Left ventricle myocardium superior (tissue), 1 donor: ENCODE data around the gene NHSL2. TPM values are rescaled to one million over a fixed set of nuclear protein-coding genes. Genes with fewer than 3 reads are reported as not detected.

Experiments
- ATAC-seq: fragments of 200-7000 bp; cut with Tn5 transposase; one replicate; pipeline ENCODE4 v1.9.1; 2020; ENCODE audit warnings: mild to moderate bottlenecking, moderate library complexity
- DNase-seq: peaks from one replicate; pipeline ENCODE4 v3.0.0-alpha.2; 2020
- intact Hi-C: fragments of 100-400 bp; cut with micrococcal nuclease; formaldehyde crosslinking; loops from one replicate; pipeline ENCODE4 v1.11.0; 2022
- total RNA-seq: library from RNA; stranded (reverse); fragmentation: NEBNext Ultra II Directional; extraction: Animal tissue kit (Norgen Biotek cat#: 25700); gene quantifications from one replicate; pipeline ENCODE4 v1.2.1, GENCODE V29; 2021
- donor health status: DM: no; HTN: yes; CAD: no; lungs with severe emphysema.

The NHSL2 gene
- total RNA-seq, 1 donor from 2014 or later, result 3.7 TPM

DNA sequence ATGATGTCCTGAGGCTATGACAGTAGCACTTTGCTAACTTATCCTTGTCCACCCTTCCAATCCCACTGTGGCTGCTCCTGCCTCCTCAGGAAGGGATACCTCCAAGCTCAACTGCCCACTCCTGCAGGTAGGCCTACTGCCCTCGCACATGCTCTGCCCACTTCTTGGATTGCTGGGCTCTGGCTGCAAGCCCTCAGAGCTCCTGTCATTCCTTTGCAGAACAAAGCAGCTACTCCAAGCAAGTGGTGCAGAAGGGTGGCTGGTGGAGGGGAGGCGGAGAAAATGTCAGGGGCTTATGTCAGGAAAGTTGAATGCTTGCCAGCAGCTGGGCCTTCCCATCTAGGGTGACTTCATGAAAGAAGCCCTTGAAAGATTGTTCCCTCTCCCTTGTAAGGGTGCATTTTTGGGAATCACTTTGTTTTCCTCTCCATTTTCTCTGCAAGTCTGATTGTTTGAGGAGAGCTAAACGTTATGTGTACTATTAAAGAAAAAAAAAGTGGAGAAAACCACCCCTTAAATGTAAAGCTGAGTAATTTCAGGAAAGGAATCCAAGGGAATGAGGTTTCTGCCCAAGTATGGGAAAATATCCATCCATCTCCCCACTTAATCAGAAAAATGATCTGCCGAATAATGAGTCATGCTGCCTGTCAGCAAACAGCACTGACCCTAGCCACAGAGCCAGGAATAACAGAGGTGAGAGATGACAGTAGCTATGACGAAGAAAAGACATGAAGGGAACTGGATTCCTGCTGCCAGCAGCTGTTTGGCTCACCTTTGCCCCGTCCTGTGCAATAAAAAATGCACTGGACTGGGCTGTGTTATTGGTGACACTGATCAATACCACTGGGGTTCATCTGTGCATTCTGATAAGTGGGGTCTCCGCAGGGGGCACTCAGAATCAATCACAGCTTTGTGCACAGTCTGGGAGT, 119.1 kb downstream of the NHSL2 start:
- intact Hi-C loops, result loop anchor here (10.0 kb wide), 1 partner anchor 95 kb away; no protein-coding TSS in a partner anchor

DNA sequence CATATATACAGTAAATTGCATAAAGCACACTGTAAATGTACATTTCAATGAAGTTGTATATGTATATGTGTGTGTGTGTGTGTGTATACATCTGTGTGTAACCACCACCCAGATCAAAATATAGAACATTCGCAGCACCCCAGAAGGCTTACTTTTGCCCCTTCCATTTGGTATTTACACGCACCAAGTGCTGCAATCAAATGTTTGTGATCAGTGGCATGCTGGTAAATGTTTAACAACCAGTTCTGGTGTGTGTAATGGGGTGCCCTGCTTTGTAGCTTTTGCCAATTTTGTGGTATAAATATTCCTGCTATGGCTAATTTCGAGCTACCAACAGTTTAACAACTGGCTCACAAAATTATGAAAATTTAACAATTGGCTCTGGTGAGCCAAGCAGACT, 119.8 kb downstream of the NHSL2 start:
- intact Hi-C loops, result no loop called here
- ATAC-seq (no peak), DNase-seq (no peak)

More for the DNA sequence above, 119.1 kb downstream of the NHSL2 start:
- no peak for ATAC-seq
- DNase-seq, result no peak

DNA sequence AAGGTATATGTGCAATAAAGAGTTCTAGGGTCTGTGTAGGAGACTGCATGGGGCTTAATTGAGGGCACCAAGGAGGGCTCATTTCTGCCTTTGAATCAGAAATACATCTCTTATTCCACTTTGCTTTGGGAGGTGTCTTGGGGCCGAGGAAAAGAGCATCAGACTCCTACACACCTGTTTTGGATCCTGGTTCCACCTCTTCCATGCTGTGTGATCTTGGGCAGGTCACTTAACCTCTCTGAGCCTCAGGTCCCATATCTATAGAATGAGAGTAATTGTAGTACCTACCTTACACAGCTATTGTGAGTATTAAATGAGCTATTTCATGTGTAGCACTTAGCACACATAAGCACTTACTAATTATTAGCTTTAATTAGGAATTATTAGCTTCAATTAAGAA, 120.5 kb downstream of the NHSL2 start:
- intact Hi-C loops, result no loop called here
- DNase-seq (no peak), ATAC-seq (no peak)

DNA sequence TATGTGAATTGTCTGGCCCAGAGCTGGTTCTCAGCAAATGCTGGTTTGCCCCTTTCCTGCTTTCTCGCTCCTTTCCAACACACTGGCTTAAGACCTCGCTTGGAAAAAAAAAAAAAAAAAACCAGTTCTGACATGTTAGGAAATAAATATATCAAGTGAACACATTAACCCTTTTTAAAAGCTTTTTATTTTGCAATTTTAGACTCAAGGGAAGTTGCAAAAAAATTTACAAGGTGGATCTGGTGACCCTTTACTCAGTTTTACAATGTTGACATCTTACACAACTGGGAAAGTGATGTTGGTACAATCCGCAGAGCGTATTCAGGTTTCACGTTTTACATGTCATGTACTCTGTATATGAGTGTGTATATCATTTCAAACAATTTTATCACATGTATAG, 121.0 kb downstream of the NHSL2 start:
- intact Hi-C loops, result no loop called here
- no peak for DNase-seq
- ATAC-seq, result no peak

DNA sequence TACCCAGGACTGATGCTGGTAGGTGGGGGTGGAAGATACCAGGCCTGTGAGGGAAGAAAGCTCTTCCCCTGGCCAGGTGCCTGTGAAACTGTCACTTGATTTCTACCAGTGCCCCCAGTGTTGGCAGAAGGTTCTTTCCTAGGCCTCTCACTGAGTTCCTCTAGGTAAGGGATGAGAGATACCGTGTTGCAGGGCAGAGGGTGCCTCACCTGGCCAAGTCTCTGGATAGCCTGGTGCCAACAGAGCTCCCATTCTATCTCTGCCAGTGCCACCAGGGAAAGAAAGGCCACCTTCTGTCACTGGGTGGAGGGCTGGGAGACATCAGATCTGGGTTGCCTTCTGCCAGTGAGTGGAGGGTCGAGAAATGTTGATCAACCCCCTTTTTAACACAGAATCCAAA, 127.0 kb downstream of the NHSL2 start:
- intact Hi-C loops, result no loop called here
- ATAC-seq (no peak), DNase-seq (no peak)

DNA sequence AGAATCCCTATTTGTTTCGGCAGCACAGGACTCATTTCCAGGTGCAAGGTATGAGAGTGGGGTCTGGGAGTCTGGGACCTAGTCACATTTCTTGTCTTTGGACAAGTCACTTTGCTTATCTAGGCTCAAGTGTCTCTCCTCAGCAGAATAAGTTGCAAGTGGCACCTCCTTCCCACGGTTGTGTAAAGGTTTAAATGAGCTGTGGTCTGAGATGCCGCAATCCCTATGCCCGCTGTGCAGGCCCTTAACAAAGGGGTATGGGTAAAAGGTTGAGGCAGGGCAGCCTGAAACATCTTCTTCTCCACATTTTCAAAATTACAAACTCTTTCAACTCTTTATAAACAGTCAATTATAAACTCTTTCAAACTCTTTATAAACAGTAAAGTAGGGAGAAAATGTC, 127.4 kb downstream of the NHSL2 start:
- DNase-seq (no peak), ATAC-seq (no peak)
- intact Hi-C loops, result no loop called here

DNA sequence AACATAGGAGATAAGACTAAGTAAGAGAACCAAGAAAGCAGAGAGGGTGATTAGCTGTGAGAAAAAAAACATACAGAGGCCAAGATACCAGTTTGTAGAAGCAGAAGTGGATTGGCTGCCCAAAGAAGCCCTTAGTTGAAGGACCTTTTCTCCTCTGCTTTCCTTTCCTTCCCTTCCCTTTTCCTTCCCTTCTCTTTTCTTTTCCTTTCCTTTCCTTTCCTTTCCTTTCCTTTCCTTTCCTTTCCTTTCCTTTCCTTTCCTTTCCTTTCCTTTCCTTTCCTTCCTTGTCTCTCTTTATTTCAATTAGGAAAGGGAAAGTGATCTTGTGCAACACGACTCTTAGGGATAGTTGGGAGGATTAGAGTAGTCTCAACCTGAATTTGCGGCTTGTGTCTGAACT, 128.2 kb downstream of the NHSL2 start:
- intact Hi-C loops, result no loop called here
- ATAC-seq (no peak), DNase-seq (no peak)

DNA sequence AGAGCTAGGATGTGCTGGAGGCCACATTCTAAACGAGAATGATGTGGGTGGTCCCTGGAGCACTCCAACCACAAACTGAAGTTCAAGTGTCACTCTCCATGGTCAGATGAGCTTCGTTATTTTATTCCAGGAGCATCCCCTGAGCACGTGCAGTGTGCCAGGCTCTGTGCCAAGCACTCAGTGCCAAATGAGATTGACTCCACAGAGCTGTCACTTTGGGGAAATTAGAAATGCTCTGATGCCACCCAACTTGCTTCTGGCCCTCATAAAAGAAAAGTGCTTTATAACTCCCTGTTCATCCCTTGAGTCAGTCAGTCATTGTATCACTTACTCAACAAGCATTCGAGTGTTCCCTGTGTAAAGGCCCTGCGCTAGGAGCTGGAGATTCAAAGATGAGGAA, 129.9 kb downstream of the NHSL2 start:
- ATAC-seq (no peak), DNase-seq (no peak)

DNA sequence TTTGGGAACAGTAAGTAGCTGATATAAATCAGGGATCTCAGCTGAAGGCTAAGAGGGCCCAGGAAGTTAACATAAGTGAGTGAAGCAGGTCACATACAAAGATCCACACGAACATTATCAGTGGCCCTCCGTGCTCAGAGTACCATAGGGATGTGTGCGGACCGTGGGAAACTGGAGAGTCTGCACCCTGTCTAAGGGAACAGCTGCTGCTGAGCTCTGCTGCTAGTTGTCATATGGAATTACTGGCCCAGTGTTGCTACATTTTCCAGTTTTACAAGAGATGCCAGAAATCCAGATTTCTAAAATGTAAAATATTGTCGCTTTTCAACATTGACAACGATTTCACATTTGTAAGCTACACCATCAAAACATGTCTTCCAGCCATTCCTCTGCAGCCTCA, 130.5 kb downstream of the NHSL2 start:
- ATAC-seq, result peak; percentile 14
- DNase-seq, result no peak
- intact Hi-C loops, result no loop called here

More for the DNA sequence above, 129.9 kb downstream of the NHSL2 start:
- intact Hi-C loops, result no loop called here

DNA sequence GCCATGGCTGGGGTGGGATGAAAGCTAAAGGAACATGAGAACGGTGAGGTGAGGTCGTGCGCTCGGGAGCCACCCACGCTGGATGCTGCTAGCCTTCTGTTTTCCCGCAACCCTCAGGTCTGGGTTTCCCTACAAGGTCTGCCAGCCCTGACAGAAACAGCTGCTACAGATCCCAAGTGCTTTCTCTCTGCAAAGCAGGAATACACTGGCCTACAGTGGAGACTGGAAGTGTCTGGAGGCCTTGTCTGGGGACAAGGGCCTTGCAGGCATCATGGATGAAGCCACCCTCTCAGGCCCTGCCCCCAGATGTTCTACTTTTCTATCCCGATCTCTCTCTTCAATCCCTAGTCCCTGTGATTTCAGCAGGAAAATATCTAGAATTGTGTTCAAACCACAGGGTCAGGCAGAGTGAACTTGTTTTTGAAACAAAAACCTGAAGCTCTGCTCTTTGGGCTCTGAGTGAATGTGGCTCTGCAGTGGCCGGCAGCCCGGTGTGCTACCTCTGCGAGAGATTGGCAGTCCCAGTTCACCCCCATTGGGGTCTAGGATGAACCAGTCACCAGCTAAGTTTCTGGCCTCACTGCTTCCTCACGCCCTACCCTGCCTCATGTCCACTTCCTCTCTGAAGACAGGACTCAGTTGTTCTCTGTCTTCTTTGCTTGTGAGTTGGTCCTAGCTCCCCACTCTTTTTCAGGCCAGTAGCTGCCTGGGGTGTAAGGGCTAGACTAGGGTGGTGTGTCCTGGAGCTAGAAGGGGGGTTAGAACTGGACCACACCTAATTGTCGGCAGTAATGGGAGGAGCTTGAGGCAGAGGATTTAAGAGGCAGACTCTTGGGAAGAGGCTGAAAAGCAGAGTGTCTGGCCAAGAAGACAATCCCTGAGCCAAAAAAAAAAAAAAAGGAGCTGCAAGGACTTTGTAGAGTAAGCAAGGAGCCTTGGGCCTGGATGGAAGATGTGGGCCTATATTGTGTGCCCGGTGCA, 131.5 kb downstream of the NHSL2 start:
- intact Hi-C loops, result no loop called here
- no peak for DNase-seq
- peak; percentile 83 for ATAC-seq

DNA sequence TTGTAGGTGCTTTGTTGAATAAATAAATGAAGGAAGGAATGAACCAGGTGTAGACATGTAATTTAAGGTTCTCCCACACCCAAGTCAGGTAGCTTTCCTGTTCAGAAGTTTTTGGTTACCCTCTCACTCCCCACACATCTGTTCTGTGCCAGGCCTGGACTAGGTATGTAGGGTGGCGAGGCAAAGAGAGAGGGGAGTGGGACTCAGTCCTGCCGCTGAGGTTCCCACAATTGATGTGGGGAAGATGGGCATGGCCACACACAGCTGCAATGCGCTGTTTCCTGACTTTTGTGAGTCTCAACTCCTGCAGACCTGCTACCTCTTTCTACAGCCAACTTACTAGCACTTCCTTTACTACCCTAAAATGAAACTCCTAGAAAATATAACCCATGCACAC, 132.2 kb downstream of the NHSL2 start:
- intact Hi-C loops, result no loop called here
- DNase-seq, result no peak
- ATAC-seq, result no peak

DNA sequence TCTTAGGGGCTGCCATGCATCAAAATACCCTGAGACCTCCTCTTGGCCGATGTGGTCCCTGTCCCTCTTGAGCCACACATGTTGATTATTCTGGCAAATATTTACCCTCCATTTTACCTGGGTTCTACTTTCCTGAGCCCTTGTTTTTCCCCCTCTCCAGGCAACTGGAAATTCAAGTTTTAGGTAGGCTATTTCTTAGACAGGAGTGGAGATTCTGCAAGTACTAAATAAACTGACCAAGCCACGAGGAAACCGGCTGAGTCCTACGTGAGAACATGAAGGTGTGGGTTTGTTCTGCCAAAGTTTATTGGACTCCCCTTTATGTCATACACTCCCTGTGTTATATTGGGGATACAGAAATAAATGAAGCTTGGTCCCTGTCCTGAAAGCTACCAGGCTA, 133.0 kb downstream of the NHSL2 start:
- intact Hi-C loops, result no loop called here
- DNase-seq (no peak), ATAC-seq (no peak)

DNA sequence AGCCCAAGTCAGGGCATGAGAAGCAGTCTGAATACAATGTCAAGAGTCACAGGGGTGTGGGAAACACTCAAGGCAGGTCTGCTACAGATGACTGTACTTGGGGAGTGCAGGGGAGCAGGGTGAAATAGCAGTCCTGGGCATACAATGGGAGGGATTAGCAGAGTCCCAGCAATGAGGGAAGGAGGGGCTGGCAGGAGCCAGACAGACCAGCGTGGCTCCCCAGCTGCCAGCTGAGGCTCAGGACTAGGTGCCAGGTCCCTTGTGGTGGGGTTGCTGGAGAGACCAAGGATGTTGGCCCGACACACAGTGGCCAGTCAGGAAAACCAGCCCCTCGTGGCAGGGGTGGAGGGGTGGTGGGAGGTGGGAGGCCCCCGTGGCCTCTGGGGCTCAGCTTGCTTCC, 134.5 kb downstream of the NHSL2 start:
- ATAC-seq (no peak), DNase-seq (no peak)

DNA sequence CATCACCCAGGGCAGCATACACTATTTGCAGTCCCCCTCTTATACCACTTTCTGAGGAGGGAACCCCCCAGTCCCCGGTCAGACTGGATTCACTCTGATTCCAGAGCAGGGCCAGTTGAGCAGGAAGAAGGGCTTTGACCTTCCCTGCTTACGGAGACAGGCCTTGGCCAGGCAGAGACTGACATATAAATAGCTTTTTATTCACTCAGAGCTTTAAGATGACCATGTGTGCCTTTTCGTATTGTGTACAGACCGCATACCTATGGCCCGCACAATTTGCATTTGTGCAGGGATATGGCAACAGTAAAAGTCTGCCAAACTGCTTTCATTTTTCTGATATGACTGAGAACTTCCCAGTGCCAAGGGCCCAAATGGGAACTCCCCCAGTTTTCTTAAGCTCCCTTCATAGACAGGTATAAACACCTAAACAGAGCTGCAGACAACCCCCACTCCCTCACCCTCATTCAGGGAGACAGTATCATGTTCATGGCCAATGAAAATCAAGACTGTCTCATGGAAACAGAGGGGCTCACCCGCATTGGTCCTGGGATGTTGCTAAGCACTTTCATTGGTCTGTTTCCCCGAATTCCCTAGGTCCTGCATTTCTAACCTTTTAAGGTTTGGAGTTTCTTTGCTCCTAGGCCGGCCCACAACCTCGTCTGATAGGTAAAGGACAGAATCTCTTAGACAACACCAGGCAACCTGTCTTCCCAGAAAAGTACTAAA, 135.1 kb downstream of the NHSL2 start:
- ATAC-seq (peak; percentile 55), DNase-seq (no peak)
- intact Hi-C loops, result no loop called here

More for the DNA sequence above, 134.5 kb downstream of the NHSL2 start:
- intact Hi-C loops, result no loop called here

DNA sequence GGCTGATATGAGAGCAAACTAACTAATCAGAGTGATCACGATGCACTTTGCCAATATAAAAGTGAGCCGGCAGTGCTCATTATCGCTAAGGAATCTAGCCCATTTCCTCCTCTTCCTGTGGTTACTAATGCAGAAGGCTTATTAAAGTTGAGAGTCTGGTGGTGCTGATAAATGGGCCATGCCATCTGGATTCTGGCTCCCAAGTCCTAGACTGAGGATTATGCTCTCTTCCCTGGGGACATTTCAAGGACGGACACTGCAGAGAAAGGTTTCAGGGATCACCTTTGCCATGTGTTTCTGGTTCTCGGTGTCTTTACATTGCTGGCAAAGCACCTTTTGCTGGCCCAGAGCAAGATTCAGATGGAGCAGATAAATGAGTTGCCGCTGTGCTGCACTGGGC, 135.8 kb downstream of the NHSL2 start:
- no peak for DNase-seq
- intact Hi-C loops, result no loop called here
- ATAC-seq, result no peak

DNA sequence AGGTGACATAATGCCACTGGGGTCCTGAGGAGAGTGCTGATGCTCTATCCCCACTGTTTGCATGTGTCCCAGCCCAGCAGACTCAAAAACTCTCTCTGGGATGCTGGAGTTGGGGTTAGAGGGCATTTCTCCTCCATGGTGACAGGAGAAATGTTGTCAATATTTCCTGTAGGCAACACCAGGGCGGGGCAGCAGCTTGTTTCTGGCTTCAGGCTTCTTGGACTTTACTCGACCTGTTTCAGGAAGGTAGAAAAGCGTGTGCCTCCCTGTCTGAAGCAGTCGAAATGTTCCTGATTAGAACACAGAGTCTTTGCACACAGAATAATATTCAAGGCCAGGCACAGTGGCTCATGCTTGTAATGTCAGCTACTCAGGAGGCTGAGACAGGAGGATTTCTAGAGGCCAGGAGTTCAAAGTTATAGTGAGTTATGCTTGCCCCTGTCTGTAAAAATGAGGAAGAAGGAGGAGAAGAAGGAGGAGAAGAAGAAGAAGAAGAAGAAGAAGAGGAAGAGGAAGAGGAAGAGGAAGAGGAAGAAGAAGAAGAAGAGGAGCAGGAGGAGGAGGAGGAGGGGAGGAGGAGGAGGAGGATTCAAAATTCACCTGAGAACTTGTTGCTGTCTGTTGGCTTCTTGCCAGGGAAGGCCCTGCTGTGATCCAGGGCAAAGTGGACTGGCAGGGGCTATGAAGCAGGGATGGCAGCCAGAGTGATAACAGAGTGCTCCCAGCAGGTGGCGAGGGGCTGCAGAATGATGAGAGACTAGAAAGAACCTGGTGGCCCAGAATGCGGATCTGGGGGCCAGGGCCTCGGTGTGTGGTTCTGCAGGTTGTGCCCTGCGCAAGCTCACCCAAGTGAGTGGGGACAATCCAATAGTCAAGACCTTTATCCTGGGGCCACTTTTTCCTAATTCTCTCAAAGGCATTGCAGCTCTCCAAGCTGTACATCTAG, 138.1 kb downstream of the NHSL2 start:
- intact Hi-C loops, result no loop called here
- DNase-seq (no peak), ATAC-seq (no peak)

DNA sequence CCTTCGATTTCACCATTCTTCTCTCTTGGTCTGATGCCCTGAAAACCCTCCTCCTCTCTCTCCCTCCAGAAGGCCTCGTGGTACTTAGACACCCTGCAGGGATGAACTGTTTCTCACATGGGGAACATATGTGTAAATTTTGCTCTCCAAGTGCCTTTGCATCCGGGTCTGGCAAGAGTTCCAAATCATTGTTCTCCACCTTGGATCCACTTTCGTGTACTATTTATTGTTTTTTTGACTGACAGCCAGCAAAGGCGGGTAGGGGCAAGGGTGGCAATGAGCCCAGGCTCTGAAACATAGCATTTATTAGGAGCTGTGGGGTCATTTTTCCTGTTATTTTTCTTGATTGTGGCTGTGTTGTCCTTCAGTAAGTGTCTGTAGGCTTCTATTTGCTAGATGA, 139.4 kb downstream of the NHSL2 start:
- intact Hi-C loops, result no loop called here
- no peak for DNase-seq

DNA sequence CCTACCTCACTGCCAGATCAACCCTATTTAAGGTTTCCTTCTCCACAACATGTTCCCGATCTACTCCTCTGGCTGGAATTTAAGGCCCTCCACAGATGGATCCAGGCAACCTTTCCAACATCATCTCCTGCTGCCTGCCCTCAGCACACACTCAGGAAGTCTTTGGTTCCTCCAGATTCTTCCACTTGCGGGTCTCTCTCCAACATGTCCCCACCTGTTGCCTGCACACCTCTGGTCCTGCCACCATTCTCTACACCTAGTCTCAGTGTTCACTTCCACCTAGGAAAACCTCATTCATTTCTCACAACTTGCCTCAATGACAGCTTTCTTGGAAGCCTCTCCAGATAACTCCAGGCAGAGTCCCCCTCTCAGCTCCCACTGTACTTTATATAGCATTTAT, 140.9 kb downstream of the NHSL2 start:
- DNase-seq (no peak), ATAC-seq (no peak)
- intact Hi-C loops, result no loop called here

More for the DNA sequence above, 139.4 kb downstream of the NHSL2 start:
- ATAC-seq, result no peak
